Smooth muscle cell of the pulmonary artery (primary cell): ENCODE measurements around the gene RNF38. TPM values are rescaled to one million over a fixed set of nuclear protein-coding genes. Genes with fewer than 3 reads are reported as not detected.

Source experiments
- total RNA-seq: library from RNA; depleted of rRNA; stranded (reverse); fragments of >200 nt; gene quantifications from 2 replicates; pipeline ENCODE4 v1.2.3, GENCODE V29; 2014

The RNF38 gene
- total RNA-seq = 13.6 and 14.4 TPM in 2 replicates

DNA sequence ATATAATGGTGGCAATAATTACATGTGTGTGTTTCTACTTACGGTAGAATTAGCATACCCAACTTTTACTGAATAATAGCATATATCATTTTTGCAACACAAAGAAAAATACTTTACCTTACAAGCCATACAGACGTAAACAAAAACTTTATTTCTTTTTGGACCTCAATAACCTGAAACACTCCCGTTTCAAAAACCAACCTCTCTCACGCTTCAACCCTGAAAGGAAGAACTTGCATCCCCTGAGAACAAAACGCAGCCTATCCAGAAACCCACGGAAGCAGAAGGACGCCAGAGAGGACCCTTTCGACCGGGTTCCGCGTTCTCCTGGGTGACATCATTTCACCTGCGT is at the start of gene RNF38:
TSS of gene RNF38 (minus strand) at position 290 of the 352 bp plus-strand sequence. CDS start at position 129, 161 bp downstream.

Other genes starting within 250 kb of the RNF38 start
- gene CCIN, start 230.9 kb downstream of the RNF38 start, total RNA-seq = 3.6 and 3.7 TPM in 2 replicates
- gene CLTA, start 209.3 kb downstream of the RNF38 start, total RNA-seq = 158 and 167 TPM in 2 replicates
- 31.3 and 36.0 TPM in 2 replicates for gene GNE, start 141.8 kb downstream of the RNF38 start, total RNA-seq
- gene MELK, start 172.6 kb upstream of the RNF38 start, total RNA-seq = 4.8 and 9.6 TPM in 2 replicates